ENCODE results near the gene ELMO3. TPM values are rescaled to one million over a fixed set of nuclear protein-coding genes. Genes with fewer than 3 reads are reported as not detected.

ELMO3 gene, protein sequence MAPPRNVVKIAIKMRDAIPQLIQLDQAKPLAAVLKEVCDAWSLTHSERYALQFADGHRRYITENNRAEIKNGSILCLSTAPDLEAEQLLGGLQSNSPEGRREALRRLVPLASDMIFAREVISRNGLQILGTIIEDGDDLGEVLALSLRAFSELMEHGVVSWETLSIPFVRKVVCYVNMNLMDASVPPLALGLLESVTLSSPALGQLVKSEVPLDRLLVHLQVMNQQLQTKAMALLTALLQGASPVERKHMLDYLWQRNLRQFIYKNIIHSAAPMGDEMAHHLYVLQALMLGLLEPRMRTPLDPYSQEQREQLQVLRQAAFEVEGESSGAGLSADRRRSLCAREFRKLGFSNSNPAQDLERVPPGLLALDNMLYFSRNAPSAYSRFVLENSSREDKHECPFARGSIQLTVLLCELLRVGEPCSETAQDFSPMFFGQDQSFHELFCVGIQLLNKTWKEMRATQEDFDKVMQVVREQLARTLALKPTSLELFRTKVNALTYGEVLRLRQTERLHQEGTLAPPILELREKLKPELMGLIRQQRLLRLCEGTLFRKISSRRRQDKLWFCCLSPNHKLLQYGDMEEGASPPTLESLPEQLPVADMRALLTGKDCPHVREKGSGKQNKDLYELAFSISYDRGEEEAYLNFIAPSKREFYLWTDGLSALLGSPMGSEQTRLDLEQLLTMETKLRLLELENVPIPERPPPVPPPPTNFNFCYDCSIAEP
- total RNA-seq (2022; extraction: Qiagen RNA extraction; ENCODE audit: low read depth): 0.75 to 1.6 TPM (median 1.2 TPM) in 5 replicates

GRCh38 chr16:67199011-67199807 lies at the start of gene ELMO3:
Gene ELMO3 (plus strand): TSS chr16:67199131. CDS start chr16:67199327, 196 bp downstream.

GRCh38 chr16:67150833-67151396 lies 48.0 kb upstream of the ELMO3 start, which contains the start of gene B3GNT9:
Gene B3GNT9 (minus strand): TSS chr16:67150998. CDS start chr16:67150485, 513 bp downstream.

DNA sequence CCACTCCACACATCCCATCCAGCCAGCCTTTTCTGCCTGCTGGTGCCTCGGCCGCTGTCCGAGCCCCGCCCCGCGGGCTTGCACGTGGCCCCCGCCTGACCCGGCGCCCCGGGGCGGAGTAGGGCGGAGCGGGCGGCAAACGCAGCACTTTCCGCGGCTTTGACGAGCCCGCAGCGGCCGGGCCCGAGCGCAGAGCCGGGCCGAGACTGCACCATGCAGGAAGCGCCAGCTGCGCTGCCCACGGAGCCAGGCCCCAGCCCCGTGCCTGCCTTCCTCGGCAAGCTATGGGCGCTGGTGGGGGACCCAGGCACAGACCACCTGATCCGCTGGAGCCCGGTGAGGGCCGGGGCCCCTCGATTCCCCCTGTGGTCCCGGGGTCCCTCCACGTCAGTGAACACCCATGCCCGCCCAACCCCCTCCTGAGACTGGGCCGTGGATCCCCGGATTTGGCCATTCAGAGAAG lies 34.3 kb upstream of the ELMO3 start, which contains the start of gene HSF4:
Gene HSF4 (plus strand): TSS at position 147 of the 463 bp plus-strand sequence. CDS start 67 bp downstream, at position 214.

GRCh38 chr16:67170168-67170948 lies 28.6 kb upstream of the ELMO3 start, which contains the start of gene NOL3:
Gene NOL3 (plus strand): TSS chr16:67170538.

GRCh38 chr16:67183627-67184452 lies 15.1 kb upstream of the ELMO3 start, which contains the start of gene MATCAP1:
Gene MATCAP1 (minus strand): TSS chr16:67183963. CDS start chr16:67180610, 3,353 bp downstream.

GRCh38 chr16:67190041-67190440 lies 8.9 kb upstream of the ELMO3 start, which contains the start of gene EXOC3L1:
Gene EXOC3L1 (minus strand): TSS chr16:67190136. CDS start chr16:67189676, 460 bp downstream.

GRCh38 chr16:67191995-67192681 lies 6.8 kb upstream of the ELMO3 start, which contains the start of gene E2F4:
Gene E2F4 (plus strand): TSS chr16:67192155. CDS start chr16:67192228, 73 bp downstream.

DNA sequence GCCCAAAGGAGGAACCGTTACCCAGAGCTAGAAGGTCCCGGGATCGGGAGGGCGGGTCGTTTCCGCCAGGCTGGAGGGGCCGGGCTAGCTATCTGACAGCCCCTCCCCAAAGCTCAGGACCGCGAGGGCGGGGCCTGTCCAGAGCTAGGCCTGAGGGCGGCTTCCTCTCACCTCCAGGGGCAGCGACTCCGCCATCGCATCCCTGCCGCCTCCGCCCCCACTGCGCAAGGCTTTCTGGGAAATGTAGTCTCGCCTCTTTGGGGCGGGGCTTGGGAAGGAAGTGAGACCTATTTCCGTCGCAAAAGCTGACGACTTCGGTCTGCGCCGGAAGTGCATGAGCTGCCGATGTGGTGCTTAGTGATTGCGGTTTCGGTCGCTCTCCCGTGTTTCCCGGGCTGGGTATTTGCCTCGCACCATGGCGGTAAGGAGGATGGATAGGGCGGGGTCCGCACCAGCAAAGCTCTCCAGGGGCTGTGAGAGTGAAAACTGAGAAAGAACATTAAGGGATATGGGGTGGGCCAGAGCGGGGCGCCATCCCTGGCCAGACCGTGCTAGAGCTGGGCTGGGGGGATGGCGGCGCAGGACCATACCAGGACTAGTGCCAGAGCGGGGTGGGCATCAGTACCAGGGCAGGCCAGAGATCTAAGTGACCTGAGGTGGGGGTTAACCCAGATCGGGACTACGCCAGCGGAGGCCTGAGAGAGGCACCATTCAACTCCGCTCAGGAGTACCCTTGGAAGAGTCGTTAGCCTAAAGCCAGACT lies 28.1 kb downstream of the ELMO3 start, which contains the start of gene TMEM208:
Gene TMEM208 (plus strand): TSS at position 327 of the 763 bp plus-strand sequence. CDS start 89 bp downstream, at position 416.

GRCh38 chr16:67247192-67248072 lies 48.5 kb downstream of the ELMO3 start, which contains the start of gene FHOD1:
Gene FHOD1 (minus strand): TSS chr16:67247481. CDS start chr16:67247410, 71 bp downstream.

GRCh38 chr16:67248401-67249177 lies 49.7 kb downstream of the ELMO3 start, which contains the start of gene SLC9A5:
Gene SLC9A5 (plus strand): TSS chr16:67248979. CDS start chr16:67249015, 36 bp downstream.

Other genes starting within 250 kb of the ELMO3 start
- 1.5 to 2.2 TPM (median 1.9 TPM) in 5 replicates for gene CES3, start 237.9 kb upstream of the ELMO3 start, total RNA-seq (2022; extraction: Qiagen RNA extraction; ENCODE audit: low read depth)
- 1.4 to 2.1 TPM (median 1.6 TPM) in 5 replicates for gene CES4A, start 210.5 kb upstream of the ELMO3 start, total RNA-seq (2022; extraction: Qiagen RNA extraction; ENCODE audit: low read depth)
- gene CBFB, start 170.0 kb upstream of the ELMO3 start, total RNA-seq (2022; extraction: Qiagen RNA extraction; ENCODE audit: low read depth): 46.6 to 57.3 TPM (median 50.3 TPM) in 5 replicates
- gene PHAF1, start 89.2 kb upstream of the ELMO3 start, total RNA-seq (2022; extraction: Qiagen RNA extraction; ENCODE audit: low read depth): 22.5 to 25.5 TPM (median 24.4 TPM) in 5 replicates
- gene B3GNT9, start 48.1 kb upstream of the ELMO3 start, total RNA-seq (2022; extraction: Qiagen RNA extraction; ENCODE audit: low read depth): 6.3 to 8.5 TPM (median 8.3 TPM) in 5 replicates
- gene TRADD, start 39.2 kb upstream of the ELMO3 start, total RNA-seq (2022; extraction: Qiagen RNA extraction; ENCODE audit: low read depth): 10.8 to 20.6 TPM (median 18.2 TPM) in 5 replicates
- 5.0 to 8.5 TPM (median 7.1 TPM) in 5 replicates for gene FBXL8, start 39.2 kb upstream of the ELMO3 start, total RNA-seq (2022; extraction: Qiagen RNA extraction; ENCODE audit: low read depth)
- 8.5 to 15.7 TPM (median 12.7 TPM) in 5 replicates for gene HSF4, start 34.4 kb upstream of the ELMO3 start, total RNA-seq (2022; extraction: Qiagen RNA extraction; ENCODE audit: low read depth)
- 42.7 to 56.6 TPM (median 54.5 TPM) in 5 replicates for gene NOL3, start 28.6 kb upstream of the ELMO3 start, total RNA-seq (2022; extraction: Qiagen RNA extraction; ENCODE audit: low read depth)
- gene MATCAP1, start 15.2 kb upstream of the ELMO3 start, total RNA-seq (2022; extraction: Qiagen RNA extraction; ENCODE audit: low read depth): 3.0 to 6.4 TPM (median 5.2 TPM) in 5 replicates
- not detected in 5 replicates for gene EXOC3L1, start 9.0 kb upstream of the ELMO3 start, total RNA-seq (2022; extraction: Qiagen RNA extraction; ENCODE audit: low read depth)
- gene E2F4, start 7.0 kb upstream of the ELMO3 start, total RNA-seq (2022; extraction: Qiagen RNA extraction; ENCODE audit: low read depth): 73.1 to 95.2 TPM (median 91.3 TPM) in 5 replicates
- 87.7 to 101 TPM (median 89.2 TPM) in 5 replicates for gene TMEM208, start 28.0 kb downstream of the ELMO3 start, total RNA-seq (2022; extraction: Qiagen RNA extraction; ENCODE audit: low read depth)
- gene FHOD1, start 48.4 kb downstream of the ELMO3 start, total RNA-seq (2022; extraction: Qiagen RNA extraction; ENCODE audit: low read depth): 30.2 to 53.3 TPM (median 46.7 TPM) in 5 replicates
- gene SLC9A5, start 49.8 kb downstream of the ELMO3 start, total RNA-seq (2022; extraction: Qiagen RNA extraction; ENCODE audit: low read depth): 0.89 to 1.6 TPM (median 1.4 TPM) in 5 replicates
- 9.4 to 16.4 TPM (median 15.4 TPM) in 5 replicates for gene PLEKHG4, start 80.4 kb downstream of the ELMO3 start, total RNA-seq (2022; extraction: Qiagen RNA extraction; ENCODE audit: low read depth)
- gene KCTD19, start 127.6 kb downstream of the ELMO3 start, total RNA-seq (2022; extraction: Qiagen RNA extraction; ENCODE audit: low read depth): 0.21 to 0.35 TPM (median 0.30 TPM) in 4 of 5 replicates, not detected in the other
- gene LRRC36, start 127.7 kb downstream of the ELMO3 start, total RNA-seq (2022; extraction: Qiagen RNA extraction; ENCODE audit: low read depth): 0.13 to 0.20 TPM in 2 of 5 replicates, not detected in the others
- 7.5 to 14.0 TPM (median 12.4 TPM) in 5 replicates for gene TPPP3, start 194.4 kb downstream of the ELMO3 start, total RNA-seq (2022; extraction: Qiagen RNA extraction; ENCODE audit: low read depth)
- gene ZDHHC1, start 217.3 kb downstream of the ELMO3 start, total RNA-seq (2022; extraction: Qiagen RNA extraction; ENCODE audit: low read depth): 5.3 to 7.6 TPM (median 6.5 TPM) in 5 replicates
- 1.2 to 1.8 TPM (median 1.7 TPM) in 5 replicates for gene HSD11B2, start 232.0 kb downstream of the ELMO3 start, total RNA-seq (2022; extraction: Qiagen RNA extraction; ENCODE audit: low read depth)